HG02798 (cell line): ENCODE data around the gene CELF4.

Source experiments
- ATAC-seq: cut with Tn5 transposase; IDR thresholded peaks from one replicate; pipeline ENCODE4 v1.9.1; 2021; ENCODE audit warnings: mild to moderate bottlenecking; ENCODE audit not compliant: unreplicated experiment, poor library complexity

CELF4 gene

GRCh38 chr18:37450434-37451132 lies 115.0 kb downstream of the CELF4 start:
- ATAC-seq, result no peak

GRCh38 chr18:37449618-37450017 lies 116.0 kb downstream of the CELF4 start:
- ATAC-seq, result no peak

DNA sequence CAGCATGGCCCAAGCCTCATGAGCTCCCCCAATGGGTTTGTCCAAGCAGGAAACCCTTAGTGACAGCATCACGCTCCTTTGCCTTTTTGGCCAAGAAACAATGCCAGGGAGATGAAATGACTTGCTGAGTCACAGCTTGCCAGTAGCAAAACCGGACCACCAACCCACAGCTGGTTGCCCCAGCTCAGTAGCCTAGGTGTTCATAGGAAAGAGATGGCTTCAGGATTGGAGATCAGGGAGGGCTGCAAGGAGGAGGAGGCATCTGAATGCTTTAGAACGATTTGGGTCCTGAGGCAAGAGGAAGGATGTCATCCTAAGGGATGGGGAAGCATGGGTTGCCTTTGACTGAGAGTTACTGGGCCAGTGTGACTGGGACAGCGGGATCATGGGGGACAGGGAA lies 116.7 kb downstream of the CELF4 start:
- ATAC-seq, result no peak

DNA sequence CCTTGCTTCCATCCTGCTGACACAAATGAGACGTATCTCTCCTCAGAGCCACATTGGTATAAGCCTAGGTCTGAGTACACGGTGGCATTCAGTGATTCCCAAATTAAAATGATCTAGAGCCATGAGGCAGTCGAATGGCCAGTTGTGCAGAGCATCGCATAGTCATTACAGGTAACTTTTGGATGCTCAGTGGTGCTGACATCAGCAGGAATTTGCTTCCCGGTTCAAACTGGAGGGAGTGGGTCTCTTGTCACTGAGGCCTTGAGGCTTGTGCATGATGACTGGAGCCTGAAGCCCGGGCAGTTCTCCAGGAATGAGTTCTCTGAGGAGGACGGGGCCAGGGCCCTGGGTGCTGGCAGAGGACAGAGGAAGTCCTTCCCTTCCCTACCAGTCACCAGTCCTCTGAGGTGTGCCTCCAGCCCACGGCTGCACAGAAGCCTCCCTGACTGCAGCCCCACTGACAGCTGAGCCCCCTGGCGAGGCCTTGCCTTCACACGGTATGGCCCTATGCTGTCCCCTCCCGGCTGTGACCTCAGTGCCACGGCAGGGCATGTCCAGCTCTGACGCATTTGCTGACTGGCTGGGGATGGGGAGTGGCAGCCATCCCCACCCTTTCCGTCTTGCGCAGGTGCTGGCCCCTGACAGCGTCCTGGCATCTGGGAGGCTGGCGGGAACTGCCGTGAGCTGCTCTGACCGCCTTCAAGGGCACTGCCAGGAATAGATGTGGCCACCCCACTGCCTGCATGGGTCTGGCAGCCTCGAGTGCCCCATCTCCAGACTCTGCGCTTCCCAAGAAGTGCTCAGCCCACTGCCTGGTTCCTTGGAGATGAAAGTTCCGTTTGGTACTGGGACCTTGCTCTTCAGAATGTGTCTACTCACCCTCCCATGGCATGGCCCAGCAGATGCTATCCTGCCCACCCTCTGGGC lies 117.4 kb downstream of the CELF4 start:
- ATAC-seq, result no peak

GRCh38 chr18:37445836-37446235 lies 119.8 kb downstream of the CELF4 start:
- ATAC-seq, result no peak

- no peak for ATAC-seq
These were observed 120.2 kb downstream of the CELF4 start for GRCh38 chr18:37445368-37445767.

- ATAC-seq, result no peak
These were observed 122.1 kb downstream of the CELF4 start for GRCh38 chr18:37443325-37444055.

DNA sequence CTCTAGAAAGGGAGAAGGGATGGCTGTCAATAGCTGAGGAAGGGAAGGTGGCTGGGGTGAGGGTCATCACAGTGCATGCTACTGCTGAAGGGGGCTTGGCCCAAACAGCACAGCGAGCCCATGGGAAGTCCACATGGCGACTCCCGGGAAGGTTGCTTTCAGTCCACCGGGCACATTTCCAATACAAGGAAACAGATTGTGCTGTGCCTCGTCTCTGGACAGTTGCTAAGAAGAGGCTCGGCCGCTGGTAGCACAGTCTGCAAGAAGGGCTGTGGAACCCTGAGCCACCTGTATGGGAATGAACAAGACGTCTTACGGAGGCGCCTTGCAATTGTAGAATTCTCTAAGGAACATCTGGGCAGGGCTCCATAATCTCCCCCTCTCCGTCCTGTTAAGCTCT lies 123.1 kb downstream of the CELF4 start:
- ATAC-seq, result no peak

DNA sequence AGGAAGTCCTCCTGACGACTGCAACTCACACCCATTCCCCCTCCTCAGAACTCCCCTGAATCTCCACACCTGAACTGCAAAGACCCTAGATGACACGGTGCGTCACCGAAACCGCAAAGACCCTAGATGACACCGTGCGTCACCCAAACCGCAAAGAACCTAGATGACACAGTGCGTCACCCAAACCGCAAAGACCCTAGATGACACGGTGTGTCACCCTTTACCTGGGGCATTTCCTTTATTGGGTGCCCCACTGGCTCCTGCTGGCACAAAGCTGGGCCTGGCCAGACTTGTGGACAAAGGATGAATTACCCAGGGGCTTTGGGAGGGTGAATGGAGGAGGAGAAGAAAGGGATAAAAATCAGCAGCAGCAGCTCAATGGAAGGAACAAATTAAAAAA lies 123.8 kb downstream of the CELF4 start:
- ATAC-seq, result no peak

DNA sequence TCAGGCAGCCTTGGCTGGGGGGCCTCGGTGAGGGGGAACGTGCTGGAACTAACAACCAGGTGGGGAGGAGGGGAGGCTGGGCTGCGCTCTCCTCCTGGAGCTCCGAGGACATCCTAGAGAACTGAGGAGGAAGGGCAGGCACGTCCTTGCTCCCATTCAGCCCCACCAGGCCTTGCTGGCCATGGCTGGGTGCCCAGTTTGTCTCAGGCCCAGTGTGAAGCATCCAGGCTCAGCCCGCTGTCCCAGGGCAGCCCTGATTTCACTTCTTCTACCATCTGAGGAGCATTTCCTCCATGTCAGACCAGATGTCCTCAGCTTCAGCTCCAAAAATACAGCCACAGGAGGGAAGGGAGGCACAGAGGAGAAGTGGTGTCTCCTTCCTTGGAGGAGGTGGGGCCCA lies 125.4 kb downstream of the CELF4 start:
- ATAC-seq, result no peak

DNA sequence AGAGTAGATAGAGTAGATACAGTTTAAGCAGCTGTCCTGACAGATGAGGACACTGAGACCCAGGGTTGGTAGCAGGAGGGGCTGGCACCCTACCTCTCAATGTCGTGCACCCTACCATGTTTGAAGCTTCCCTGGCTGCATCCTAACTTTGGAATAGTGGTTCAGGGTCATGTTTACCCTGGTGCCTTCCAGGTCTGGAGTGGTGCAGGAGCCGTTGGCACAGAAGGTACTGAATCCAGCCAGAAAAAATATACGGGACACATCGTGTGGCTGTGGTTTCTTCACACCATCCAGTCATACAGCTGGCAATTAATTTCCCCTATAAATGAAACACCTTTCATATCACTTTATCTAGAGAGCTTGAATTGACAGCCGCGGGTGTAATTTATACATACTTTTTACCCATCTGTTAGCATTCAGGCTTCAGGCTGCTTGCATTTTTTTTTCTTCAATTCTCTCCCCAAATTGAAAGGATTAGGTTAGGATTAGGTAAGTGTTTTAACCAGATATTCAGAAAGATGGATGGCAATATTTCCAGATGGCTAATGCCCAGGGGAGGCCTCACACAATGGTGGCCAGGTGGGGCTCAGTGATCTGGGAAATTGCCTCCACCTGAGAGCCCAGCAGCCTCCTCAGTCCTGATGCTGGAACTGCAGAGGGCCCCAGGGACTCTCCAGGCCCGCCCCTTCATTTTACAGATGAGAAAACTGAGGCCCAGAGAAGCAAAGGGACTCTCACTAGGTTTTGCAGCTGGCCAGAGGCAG lies 127.0 kb downstream of the CELF4 start:
- no peak for ATAC-seq

- no peak for ATAC-seq
These were observed 129.6 kb downstream of the CELF4 start for GRCh38 chr18:37435996-37436395.

- ATAC-seq, result no peak
These were observed 130.3 kb downstream of the CELF4 start for GRCh38 chr18:37435150-37435867.

DNA sequence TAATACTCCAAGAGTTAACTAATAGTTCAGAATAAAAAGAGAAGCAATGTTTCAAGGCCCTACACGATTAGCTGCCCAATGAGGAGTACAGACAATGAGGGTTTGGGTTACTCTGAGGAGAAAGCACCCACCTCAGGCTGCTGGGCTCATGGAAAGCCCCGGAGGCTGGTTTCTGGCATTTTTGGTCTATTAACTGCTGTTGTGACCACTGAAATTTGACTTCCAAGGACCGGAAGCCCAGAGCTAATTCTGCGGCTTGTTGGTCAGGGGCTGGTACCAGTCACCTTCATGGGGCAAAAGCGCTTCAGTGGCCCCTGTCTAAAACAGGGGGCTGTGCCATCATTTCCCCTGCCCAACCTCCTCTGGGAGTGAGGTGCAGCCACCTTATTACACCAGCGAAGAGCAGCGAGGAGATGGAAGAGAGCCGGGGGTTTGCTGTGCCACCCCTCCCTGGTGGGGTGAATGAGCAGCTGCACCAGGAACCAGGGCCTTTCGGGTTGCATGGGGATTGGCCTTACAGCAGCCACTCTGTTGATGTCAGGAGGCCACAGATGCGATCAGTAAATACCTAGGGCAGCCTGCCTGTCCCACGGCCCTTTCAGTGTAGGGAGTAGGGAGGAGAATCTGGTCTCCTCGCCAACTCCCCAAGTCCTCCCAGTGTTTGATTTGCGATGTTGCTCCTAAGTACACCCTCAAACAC lies 131.3 kb downstream of the CELF4 start:
- no peak for ATAC-seq

DNA sequence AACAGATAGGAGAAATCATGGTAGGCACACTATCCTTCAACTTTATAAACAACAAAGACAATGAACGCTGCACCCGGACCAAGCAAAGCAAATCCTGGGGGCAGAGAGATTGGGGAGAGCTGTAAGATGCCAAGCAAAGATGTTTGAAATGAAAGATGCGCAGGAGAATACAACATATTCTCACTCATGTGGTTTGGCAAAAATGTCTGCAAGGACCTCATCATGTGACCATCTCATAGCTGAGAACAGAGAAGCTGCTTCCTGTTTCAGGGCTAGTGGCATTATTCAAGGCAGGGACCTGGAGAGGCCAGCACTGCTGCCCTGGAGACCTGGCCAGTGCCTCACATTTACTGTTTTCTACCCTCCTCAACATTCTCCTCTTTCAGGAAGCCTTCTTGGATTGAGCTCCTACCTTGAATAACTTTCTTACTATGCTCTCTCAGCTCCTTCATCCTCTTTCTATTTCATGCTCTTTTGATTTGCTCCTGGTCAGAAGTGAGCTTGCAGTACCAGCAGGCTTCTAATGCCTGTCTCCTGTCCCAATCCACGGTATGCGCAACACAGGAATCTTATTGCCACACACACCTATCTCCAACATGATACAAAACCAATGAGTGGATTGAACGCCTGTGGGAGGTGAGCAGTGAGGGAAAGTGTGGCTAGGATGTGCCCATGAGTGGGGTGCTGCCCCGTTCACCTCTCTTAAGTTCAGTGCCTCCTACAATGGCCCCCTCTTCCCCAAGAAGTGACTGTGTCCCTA lies 133.0 kb downstream of the CELF4 start:
- ATAC-seq, result no peak

- no peak for ATAC-seq
These were observed 135.1 kb downstream of the CELF4 start for GRCh38 chr18:37430357-37431076.

DNA sequence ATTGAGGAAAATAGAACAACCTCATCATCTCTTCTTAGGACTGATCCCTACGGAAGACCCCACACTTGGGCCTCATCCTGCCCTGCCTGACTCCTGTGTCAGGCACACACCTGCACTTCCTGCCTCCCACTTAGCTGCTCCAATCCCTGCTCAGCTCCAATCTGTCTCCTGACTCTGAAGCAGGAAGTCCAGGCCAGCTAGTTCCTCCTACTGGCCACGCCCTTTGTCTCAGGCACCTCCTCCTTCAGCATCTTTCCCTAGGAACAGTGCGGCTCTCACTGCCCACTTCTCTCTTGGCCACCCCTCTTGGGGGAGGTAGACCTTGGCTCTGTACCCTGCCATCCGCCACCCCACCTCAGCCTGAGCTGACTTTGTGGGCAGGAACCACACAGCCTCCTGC lies 135.8 kb downstream of the CELF4 start:
- ATAC-seq, result no peak
